Transverse colon (tissue), 4 donors: ENCODE data around the gene ADD1. TPM values are rescaled to one million over a fixed set of nuclear protein-coding genes. Genes with fewer than 3 reads are reported as not detected.

Source experiments
- DNase-seq: peaks from one replicate; pipeline ENCODE4 v3.0.0-alpha.2; 2019
- H3K27ac ChIP-seq, 4 donors: fragments of 200-600 bp; sonication (generic); 2 replicates each; pipeline ENCODE4 v1.5.1; 2016 to 2018; ENCODE audit warnings: inconsistent platforms in 4 of 4
- H3K27me3 ChIP-seq: fragments of 200-600 bp; sonication (generic); 2 replicates; pipeline ENCODE4 v1.5.1; 2017; ENCODE audit warnings: inconsistent platforms
- H3K36me3 ChIP-seq, 4 donors: fragments of 200-600 bp; sonication (generic); 2 replicates each; pipeline ENCODE4 v1.5.1; 2017 to 2019; ENCODE audit warnings: inconsistent platforms in 4 of 4
- H3K4me1 ChIP-seq, 4 donors: fragments of 200-600 bp; sonication (generic); 2 replicates each; pipeline ENCODE4 v1.5.1; 2017 to 2020; ENCODE audit warnings: inconsistent platforms in 4 of 4
- H3K4me3 ChIP-seq, 4 donors: fragments of 200-600 bp; sonication (generic); 1 replicate in 1 of 4; 2 replicates in 3 of 4; pipeline versions ENCODE4 v1.5.1 to v1.6.1; 2017 to 2019; ENCODE audit warnings: inconsistent platforms in 4 of 4
- H3K9me3 ChIP-seq, 2 donors: fragments of 200-600 bp; sonication (generic); 2 replicates each; pipeline ENCODE4 v1.5.1; 2017 to 2019; ENCODE audit warnings: inconsistent platforms in 2 of 2
- EP300 ChIP-seq: sonication (generic); formaldehyde crosslinking; IDR thresholded peaks from one replicate; pipeline ENCODE4 v1.6.1; 2017; ENCODE audit warnings: antibody characterized with exemption, low read depth
- POLR2A ChIP-seq: fragments of 450-650 bp; IDR thresholded peaks from one replicate; pipeline ENCODE4 v1.6.1; 2016; ENCODE audit warnings: antibody characterized with exemption, mild to moderate bottlenecking, moderate library complexity
- POLR2AphosphoS5 ChIP-seq, 3 donors: sonication (generic); formaldehyde crosslinking; IDR thresholded peaks; one replicate each; pipeline ENCODE4 v1.6.1; 2016; ENCODE audit warnings: antibody characterized with exemption in 3 of 3
- WGBS, 2 donors: methylation state at CpG; one replicate each; pipeline ENCODE4 v1.1.5; 2018; ENCODE audit warnings: low coverage in 1 of 2; 5-methylcytosine and 5-hydroxymethylcytosine counted together
- in situ Hi-C, 4 donors: fragments of 200-750 bp; cut with MboI; loops; one replicate each; pipeline versions ENCODE4 v1.15.0 to v1.15.1; 2017; ENCODE audit warnings: low sequenced_read_pairs in 3 of 4, low pct_ligation_motif_present in 1 of 4, low pct_unique_long_range_greater_than_20kb in 1 of 4
- intact Hi-C: fragments of 100-400 bp; cut with DNase I; formaldehyde crosslinking; loops from one replicate; pipeline ENCODE4 v1.15.1; 2023; ENCODE audit warnings: low total_unique reads
- total RNA-seq, 4 donors: library from RNA; depleted of rRNA; stranded (reverse); fragments of >200 nt; gene quantifications; one replicate each; pipeline ENCODE4 v1.1.0, GENCODE V29; 2016
- TF ChIP-seq, protein P1 (sequence below), 5 experiments: fragments of 200-600 bp in 3 of 5; fragments of 450-650 bp in 2 of 5; sonication (generic) in 3 of 5; IDR thresholded peaks; 1 replicate in 2 of 5; 2 replicates in 3 of 5; pipeline ENCODE4 v1.5.1; 2016 to 2017; ENCODE audit warnings: antibody characterized with exemption in 5 of 5, inconsistent platforms in 3 of 5, mild to moderate bottlenecking in 2 of 5, moderate library complexity in 1 of 5

ADD1 gene
- total RNA-seq, 4 donors from 2014 or later = 218 to 392 (median 299) TPM

- Histone ChIP-seq H3K4me3 (no peak overlapping the region), H3K36me3 (no peaks in the 10 kb centered on the region), H3K9me3 (no peaks in the 10 kb centered on the region), H3K4me1 (peaks cover 5 to 37% (median 10%) of the 10 kb centered on the region in 4 donors), H3K27ac (peak overlapping the region in 3 of 4 donors; percentile 4 to 75 (median 35)), H3K27me3 (no peaks in the 10 kb centered on the region)
- peak; percentile 8 for DNase-seq
- TF ChIP-seq EP300 (no peak), POLR2AphosphoS5 (IDR thresholded peaks at IDR 0.05) (no peak), POLR2A (no peak)
- TF ChIP-seq, protein P1, sequence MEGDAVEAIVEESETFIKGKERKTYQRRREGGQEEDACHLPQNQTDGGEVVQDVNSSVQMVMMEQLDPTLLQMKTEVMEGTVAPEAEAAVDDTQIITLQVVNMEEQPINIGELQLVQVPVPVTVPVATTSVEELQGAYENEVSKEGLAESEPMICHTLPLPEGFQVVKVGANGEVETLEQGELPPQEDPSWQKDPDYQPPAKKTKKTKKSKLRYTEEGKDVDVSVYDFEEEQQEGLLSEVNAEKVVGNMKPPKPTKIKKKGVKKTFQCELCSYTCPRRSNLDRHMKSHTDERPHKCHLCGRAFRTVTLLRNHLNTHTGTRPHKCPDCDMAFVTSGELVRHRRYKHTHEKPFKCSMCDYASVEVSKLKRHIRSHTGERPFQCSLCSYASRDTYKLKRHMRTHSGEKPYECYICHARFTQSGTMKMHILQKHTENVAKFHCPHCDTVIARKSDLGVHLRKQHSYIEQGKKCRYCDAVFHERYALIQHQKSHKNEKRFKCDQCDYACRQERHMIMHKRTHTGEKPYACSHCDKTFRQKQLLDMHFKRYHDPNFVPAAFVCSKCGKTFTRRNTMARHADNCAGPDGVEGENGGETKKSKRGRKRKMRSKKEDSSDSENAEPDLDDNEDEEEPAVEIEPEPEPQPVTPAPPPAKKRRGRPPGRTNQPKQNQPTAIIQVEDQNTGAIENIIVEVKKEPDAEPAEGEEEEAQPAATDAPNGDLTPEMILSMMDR (IDR thresholded peaks at IDR 0.05) = no peak
- 77% methylated on average over 8 of the region's 8 CpGs; no CpG with 5 or more reads in 1 of the 2 donors for WGBS, 2 donors
- in situ Hi-C loops = no loop called here
- intact Hi-C loops = no loop called here
Measured at GRCh38 chr4:2835978-2836377, 7.7 kb upstream of the ADD1 start.

DNA sequence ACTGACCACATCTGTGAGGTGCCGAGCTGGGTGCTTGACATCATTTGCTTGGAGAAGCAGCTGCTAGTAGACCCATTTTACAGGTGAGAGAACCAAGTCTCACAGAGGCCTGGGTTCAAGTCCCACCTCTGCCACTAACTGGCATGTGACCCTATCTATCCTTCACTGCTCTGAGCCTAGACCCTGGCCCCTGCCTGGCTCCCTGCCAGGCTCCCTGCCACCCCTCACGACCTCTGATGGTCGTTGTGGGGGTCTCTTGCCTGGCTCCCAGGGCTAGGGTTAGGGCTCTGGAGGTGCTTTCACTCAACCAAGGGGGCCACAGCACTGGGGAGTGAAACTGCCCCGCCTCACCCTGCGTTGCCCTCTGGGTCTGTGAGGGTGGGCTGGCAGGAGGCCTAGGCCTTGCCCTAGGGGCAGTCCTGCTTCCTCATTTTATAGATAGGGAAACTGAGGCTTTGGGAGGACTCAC is 7.2 kb upstream of the ADD1 start:
- H3K27ac ChIP-seq = peak overlapping the region in 2 of 4 donors; percentile 35 to 75
- in situ Hi-C loops = no loop called here
- peak; percentile 4 for DNase-seq

GRCh38 chr4:2837110-2837903 is 6.3 kb upstream of the ADD1 start:
- intact Hi-C loops = no loop called here
- Histone ChIP-seq H3K36me3 (no peaks in the 10 kb centered on the region), H3K9me3 (no peaks in the 10 kb centered on the region), H3K27ac (peak overlapping the region; percentile 51 to 86 (median 70)), H3K4me1 (peaks cover 5 to 38% (median 10%) of the 10 kb centered on the region in 4 donors), H3K27me3 (no peaks in the 10 kb centered on the region), H3K4me3 (peak overlapping the region in 1 of 4 donors; percentile 23)
- DNase-seq = peak; percentile 7
- WGBS, 2 donors = 64 to 68% methylated on average over 6 to 18 of the region's 20 CpGs
- in situ Hi-C loops = no loop called here
- no peak for TF ChIP-seq POLR2A
- TF ChIP-seq POLR2AphosphoS5 (IDR thresholded peaks at IDR 0.05) = no peak
- TF ChIP-seq, protein P1 (IDR thresholded peaks at IDR 0.05) = no peak
- no peak for TF ChIP-seq EP300

More for the DNA sequence above, 7.2 kb upstream of the ADD1 start:
- Histone ChIP-seq H3K27me3 (no peaks in the 10 kb centered on the region), H3K36me3 (no peaks in the 10 kb centered on the region), H3K4me1 (peaks cover 5 to 37% (median 10%) of the 10 kb centered on the region in 4 donors), H3K9me3 (no peaks in the 10 kb centered on the region), H3K4me3 (no peak overlapping the region)
- 82% methylated on average over 5 of the region's 5 CpGs; no CpG with 5 or more reads in 1 of the 2 donors for WGBS, 2 donors
- intact Hi-C loops = no loop called here
- TF ChIP-seq POLR2A = no peak
- TF ChIP-seq POLR2AphosphoS5 (IDR thresholded peaks at IDR 0.05) = no peak
- TF ChIP-seq, protein P1 (IDR thresholded peaks at IDR 0.05) = no peak
- no peak for TF ChIP-seq EP300

- intact Hi-C loops = no loop called here
- peaks cover 7 to 45% (median 13%) of the 10 kb centered on the region in 4 donors for H3K4me1 ChIP-seq
- H3K4me3 ChIP-seq = peak overlapping the region in 1 of 4 donors; percentile 23
Measured at GRCh38 chr4:2837904-2838496, 5.6 kb upstream of the ADD1 start.

More at GRCh38 chr4:2837904-2838496, 5.6 kb upstream of the ADD1 start:
- Histone ChIP-seq H3K27me3 (no peaks in the 10 kb centered on the region), H3K9me3 (no peaks in the 10 kb centered on the region), H3K27ac (peak overlapping the region; percentile 51 to 86 (median 70)), H3K36me3 (no peaks in the 10 kb centered on the region)
- TF ChIP-seq, protein P1 (IDR thresholded peaks at IDR 0.05) = no peak
- TF ChIP-seq POLR2AphosphoS5 (IDR thresholded peaks at IDR 0.05) = peak in 1 of 3 donors; percentile 48
- DNase-seq = peak; percentile 53
- in situ Hi-C loops = no loop called here
- 40 to 46% methylated on average over 4 to 8 of the region's 8 CpGs for WGBS, 2 donors
